Stimulated activated CD4-positive, alpha-beta T cell treated with anti-CD3 and anti-CD28 coated beads, Interleukin-12 subunit alpha, Interleukin-12 subunit beta, amount 100 ng/mL, for 48 hours (primary cell): ENCODE data around the gene THBS1.

Experiments
- DNase-seq, 3 donors: peaks; one replicate each; pipeline ENCODE4 v3.0.0-alpha.2; 2020; ENCODE audit warnings: low read depth in 2 of 3, low spot score in 1 of 3

THBS1 gene

GRCh38 chr15:39602143-39602542 lies 21.3 kb downstream of the THBS1 start:
- no peak for DNase-seq

GRCh38 chr15:39605146-39605545 lies 24.3 kb downstream of the THBS1 start:
- DNase-seq, result no peak

GRCh38 chr15:39608185-39609139 lies 27.6 kb downstream of the THBS1 start:
- no peak for DNase-seq

DNA sequence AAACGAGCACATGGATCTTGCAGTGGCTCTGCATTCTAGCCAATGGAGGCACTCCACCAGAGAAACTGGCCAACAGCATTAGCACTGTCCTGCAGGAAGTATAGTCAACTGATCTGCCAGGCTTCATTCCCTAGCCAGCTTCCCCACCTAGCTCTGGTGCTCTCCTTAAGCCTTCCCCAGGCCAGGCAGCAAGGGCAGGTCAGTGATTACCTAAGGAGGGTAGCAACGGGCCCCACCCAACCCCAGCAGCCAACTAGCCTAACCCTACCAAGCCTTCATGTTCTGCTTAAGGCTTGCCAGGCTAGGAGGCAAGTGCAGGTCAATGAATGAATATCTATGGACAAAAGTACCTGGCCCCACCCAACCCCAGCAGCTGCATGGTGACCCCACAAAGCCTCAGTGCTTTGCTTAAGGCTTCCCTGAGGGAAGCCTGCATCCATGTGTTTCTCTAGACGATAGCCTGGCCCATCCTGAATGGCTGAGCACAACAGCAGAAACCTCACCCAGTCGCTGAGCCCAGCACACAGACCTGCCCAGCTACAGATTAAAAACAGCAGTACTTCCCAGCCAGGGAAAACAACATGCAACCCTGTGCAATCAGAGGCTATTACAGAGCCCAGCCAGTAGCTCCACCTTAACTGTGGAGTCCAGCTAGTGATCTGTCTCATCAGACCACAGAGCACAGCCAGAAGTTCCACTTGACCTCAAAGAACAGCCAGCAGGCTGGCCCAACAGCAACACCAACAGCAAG lies 28.5 kb downstream of the THBS1 start:
- DNase-seq, result no peak

DNA sequence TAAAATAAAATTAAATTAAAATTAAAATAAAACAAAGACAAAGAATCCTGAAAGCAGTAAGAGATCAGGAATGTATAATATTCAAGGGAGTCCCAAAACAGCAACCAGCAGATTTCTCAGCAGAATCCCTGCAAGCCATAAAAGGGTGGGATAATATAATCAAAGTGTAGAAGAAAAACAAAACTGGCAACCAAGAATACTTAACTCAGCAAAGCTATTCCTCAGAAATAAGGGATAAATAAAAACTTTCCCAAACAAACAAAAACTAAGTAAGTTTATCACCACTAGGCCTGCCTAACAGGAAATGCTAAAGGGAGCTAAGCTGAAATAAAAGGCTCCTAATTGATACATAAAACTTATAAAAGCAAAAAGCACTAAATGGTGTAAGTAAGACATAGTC lies 29.8 kb downstream of the THBS1 start:
- DNase-seq, result no peak

GRCh38 chr15:39613271-39613670 lies 32.4 kb downstream of the THBS1 start:
- DNase-seq, result no peak

DNA sequence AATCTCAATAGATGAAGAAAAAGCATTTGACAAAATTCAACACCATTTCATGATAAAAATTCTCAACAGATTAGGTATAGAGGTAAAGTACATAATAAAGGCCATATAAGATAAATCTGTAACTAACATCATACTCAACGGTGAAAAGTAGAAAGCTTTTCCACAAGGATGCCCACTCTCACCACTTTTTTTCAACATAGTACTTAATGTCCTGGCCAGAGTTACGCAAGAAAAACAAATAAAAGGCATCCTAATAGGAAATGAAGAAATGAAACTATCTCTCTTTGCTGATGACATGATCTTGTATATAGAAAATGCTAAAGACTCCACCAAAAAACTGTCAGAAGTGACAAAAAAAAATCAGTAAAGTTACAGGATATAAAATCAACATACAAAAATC lies 33.0 kb downstream of the THBS1 start:
- no peak for DNase-seq

GRCh38 chr15:39616731-39617455 lies 36.0 kb downstream of the THBS1 start:
- DNase-seq, result no peak

GRCh38 chr15:39618063-39618823 lies 37.4 kb downstream of the THBS1 start:
- no peak for DNase-seq

GRCh38 chr15:39621210-39621609 lies 40.3 kb downstream of the THBS1 start:
- no peak for DNase-seq

DNA sequence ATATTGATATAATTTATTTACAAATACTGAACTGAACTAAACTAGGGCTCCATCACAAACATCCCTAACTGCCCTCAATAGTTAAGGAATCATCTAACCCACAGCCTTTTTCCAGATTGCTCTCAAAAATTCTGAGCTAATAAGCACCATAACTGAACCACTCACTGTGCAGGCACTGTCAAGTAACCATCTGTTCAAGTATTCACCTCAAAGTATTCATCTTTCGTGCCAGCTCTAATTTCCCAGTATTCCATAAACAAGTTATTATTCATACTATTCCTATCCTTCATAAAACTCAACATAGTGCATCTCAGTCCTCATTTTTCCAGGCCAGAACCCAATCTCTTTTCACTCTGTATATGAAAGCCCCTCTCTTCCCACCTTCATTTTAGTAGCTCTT lies 41.1 kb downstream of the THBS1 start:
- no peak for DNase-seq

DNA sequence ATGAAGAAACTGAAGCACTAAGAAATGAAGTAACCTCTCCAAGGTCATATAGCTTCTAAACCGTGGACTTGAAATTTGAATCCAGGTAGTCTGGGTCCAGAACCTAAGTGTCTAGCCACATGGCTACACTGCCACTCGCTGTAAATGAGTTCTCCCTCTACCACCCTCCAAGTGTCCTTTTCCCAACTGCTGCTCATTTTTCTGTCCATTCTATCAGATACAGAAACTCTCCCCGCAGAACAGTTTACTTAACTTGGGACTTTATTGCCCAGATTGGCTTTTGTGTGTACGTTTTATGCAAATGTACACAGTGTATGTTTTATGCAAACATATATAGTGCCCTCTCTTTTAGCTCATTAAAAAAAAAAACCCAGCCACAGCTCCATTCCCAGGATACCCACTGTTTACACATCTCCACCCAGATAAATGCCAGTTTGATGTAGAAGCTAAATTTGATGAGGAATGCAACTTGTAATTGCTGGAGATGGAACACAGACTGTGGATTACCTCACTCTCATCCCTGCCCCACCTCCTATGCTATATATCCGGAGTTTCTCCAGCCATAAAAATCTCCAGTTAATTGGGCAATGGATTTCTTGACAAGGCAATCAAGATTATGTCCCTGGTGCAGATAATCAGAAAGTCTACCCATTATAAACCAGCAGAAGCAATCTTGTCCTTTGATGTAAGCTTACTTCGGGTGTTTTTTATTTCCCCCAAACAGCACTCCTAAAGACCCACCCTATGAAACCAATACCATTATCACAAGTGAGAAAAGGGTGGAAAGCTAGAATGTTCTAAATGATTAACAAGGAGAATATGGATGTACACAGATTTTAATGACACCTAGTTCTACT lies 42.0 kb downstream of the THBS1 start:
- DNase-seq, result no peak

- DNase-seq, result peak in 1 of 3 donors; percentile 21
These were observed 42.7 kb downstream of the THBS1 start for GRCh38 chr15:39623529-39623931.

GRCh38 chr15:39624806-39625205 lies 43.9 kb downstream of the THBS1 start:
- peak in 2 of 3 donors; percentile 26 to 47 for DNase-seq

DNA sequence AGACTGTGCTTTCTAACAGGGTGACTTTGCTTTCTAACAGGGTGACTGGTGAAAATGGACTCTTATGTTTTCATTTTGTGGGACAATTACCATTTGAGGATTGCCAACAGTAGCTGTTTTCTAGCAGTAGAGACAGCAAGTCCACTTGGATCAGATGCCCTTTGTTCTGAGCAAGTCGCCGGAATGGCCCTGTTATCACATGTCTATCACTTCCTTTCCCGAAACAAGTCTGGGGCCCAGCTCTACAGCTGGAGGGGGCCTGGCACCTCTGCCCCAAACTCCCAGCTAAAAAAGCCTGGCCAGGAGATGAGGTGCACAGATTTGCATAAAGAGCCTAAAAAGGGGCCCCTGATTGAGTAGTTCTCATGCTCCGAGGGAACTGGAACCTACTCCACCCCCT lies 44.6 kb downstream of the THBS1 start:
- no peak for DNase-seq

DNA sequence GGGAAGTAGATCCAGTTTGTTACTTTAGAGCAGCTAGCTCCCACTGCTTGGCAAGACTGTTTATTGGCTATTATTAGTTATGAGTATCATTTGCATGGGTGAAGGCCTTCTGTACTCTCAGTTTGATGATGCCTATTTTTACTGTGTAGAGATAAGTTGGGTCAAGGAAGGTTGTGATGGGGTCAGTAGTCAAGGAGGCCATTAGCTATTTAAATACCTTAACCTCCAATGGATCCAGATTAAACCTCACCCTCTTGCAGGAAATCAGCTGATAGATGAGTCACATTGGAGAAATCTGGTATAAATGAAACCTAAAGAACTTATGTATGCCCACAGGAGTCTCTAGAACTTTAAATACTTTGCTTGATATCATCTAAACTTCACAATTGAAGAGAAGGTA lies 45.0 kb downstream of the THBS1 start:
- no peak for DNase-seq

GRCh38 chr15:39627451-39628143 lies 46.7 kb downstream of the THBS1 start:
- DNase-seq, result no peak

GRCh38 chr15:39628144-39628508 lies 47.2 kb downstream of the THBS1 start:
- DNase-seq, result no peak

DNA sequence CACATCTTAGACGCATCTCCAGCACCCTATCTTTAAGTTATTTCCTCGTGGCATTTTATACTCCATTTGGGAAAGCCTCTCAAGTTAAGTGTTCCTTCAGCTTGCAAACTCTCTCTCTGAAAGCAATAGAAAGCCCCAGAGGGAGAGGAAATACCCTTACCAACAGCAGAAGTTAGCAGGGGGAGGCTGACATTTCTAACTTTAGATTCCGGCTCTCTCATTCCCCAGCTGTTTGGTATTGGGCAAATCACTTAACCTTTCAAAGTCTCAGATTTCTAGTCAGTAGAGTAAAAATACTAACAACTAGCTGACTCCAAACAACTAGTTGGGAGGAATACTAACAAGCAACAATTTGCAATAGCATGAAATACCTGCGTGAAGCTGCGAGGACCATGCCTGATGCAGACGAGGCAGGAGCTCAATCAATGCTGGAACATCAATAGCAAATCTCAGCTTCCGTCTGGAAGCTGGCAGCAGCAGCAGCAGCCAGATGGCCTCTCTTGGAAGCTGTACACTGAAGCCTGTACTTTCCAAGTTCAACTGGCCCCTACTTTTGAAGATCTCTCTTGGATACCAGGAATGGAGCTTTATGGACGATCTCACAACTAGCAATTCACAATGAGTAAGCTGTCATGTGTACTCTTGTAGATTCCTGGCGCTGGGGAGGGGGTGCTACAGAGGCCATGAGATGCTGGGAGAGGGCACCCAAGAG lies 47.8 kb downstream of the THBS1 start:
- DNase-seq, result no peak
